Stomach (tissue), 9 donors: Measurements from ENCODE around the gene CA12. TPM values are rescaled to one million over a fixed set of nuclear protein-coding genes. Genes with fewer than 3 reads are reported as not detected.

ENCODE experiments used
- DNase-seq, 2 donors: peaks; one replicate each; pipeline versions ENCODE4 v3.0.0 to v3.0.0-alpha.2; 2013 to 2019
- H3K27ac ChIP-seq, 5 donors: fragments of 200-600 bp in 4 of 5; sonication (generic) in 4 of 5; one replicate each; pipeline ENCODE4 v1.5.1; 2013 to 2019; ENCODE audit warnings: mild to moderate bottlenecking in 1 of 5, moderate library complexity in 1 of 5
- H3K27me3 ChIP-seq, 3 donors: fragments of 200-600 bp; sonication (generic); one replicate each; pipeline ENCODE4 v1.5.1; 2017 to 2019; ENCODE audit warnings: mixed run types in 1 of 3
- H3K36me3 ChIP-seq, 4 donors: fragments of 200-600 bp; sonication (generic); 1 replicate in 3 of 4; 2 replicates in 1 of 4; pipeline ENCODE4 v1.5.1; 2016 to 2019
- H3K4me1 ChIP-seq, 4 donors: fragments of 200-600 bp; sonication (generic); one replicate each; pipeline ENCODE4 v1.5.1; 2016 to 2019
- H3K4me3 ChIP-seq, 4 donors: fragments of 200-600 bp; sonication (generic) in 3 of 4; one replicate each; pipeline ENCODE4 v1.5.1; 2016 to 2019; ENCODE audit warnings: mild to moderate bottlenecking in 1 of 4
- H3K9me3 ChIP-seq, 4 donors: fragments of 200-600 bp; sonication (generic); one replicate each; pipeline ENCODE4 v1.5.1; 2016 to 2019
- CTCF ChIP-seq, 7 experiments: fragments of 450-650 bp in 4 of 7; fragments of 200-600 bp in 3 of 7; sonication (generic) in 3 of 7; IDR thresholded peaks; one replicate each; pipeline ENCODE4 v1.5.1; 2016 to 2019; ENCODE audit warnings: antibody characterized with exemption in 7 of 7, control low read depth in 2 of 7, mild to moderate bottlenecking in 1 of 7
- EP300 ChIP-seq: sonication (generic); formaldehyde crosslinking; IDR thresholded peaks from one replicate; pipeline ENCODE4 v1.6.1; 2017; ENCODE audit warnings: antibody characterized with exemption
- POLR2A ChIP-seq, 4 donors: fragments of 450-650 bp; IDR thresholded peaks; one replicate each; pipeline ENCODE4 v1.6.1; 2016; ENCODE audit warnings: antibody characterized with exemption in 4 of 4, control low read depth in 2 of 4, mild to moderate bottlenecking in 1 of 4, moderate library complexity in 1 of 4
- POLR2AphosphoS5 ChIP-seq, 3 donors: sonication (generic); formaldehyde crosslinking; IDR thresholded peaks; one replicate each; pipeline ENCODE4 v1.6.1; 2016; ENCODE audit warnings: antibody characterized with exemption in 3 of 3
- WGBS, 5 donors: extraction: QIAGEN DNeasy Blood & Tissue Kit in 3 of 5; methylation state at CpG; one replicate each; pipeline versions ENCODE4 v1.1.5 to v1.1.7; 2013 to 2018; 5-methylcytosine and 5-hydroxymethylcytosine counted together
- intact Hi-C: fragments of 100-400 bp; cut with DNase I; formaldehyde crosslinking; loops from one replicate; pipeline ENCODE4 v1.15.1; 2023; ENCODE audit warnings: low total_unique reads
- polyA plus RNA-seq, 3 donors: library from polyadenylated mRNA; stranded (reverse); fragments of 200-250 nt; gene quantifications; one replicate each; pipeline ENCODE4 v1.2.3, GENCODE V29; 2013
- total RNA-seq, 5 donors: library from RNA; depleted of rRNA; stranded (reverse); fragments of >200 nt; gene quantifications; one replicate each; pipeline versions ENCODE4 v1.1.0 to v1.2.3, GENCODE V29; 2014 to 2016
- donor health status: healthy with polysubstance abuse.
- donor health status: Bipolar disorder and iron deficiency.
- donor health status: healthy.

Gene CA12
- total and polyA plus RNA-seq, 8 donors, result 0.46 to 58.8 (median 7.7) TPM

- no peak overlapping the region for H3K4me3 ChIP-seq
- no peaks in the 10 kb centered on the region for H3K27me3 ChIP-seq
- no peaks in the 10 kb centered on the region for H3K9me3 ChIP-seq
- no peaks in the 10 kb centered on the region for H3K36me3 ChIP-seq
- no peak for DNase-seq
- 61 to 90% (median 67%) methylated on average over 4 of the region's 4 CpGs for WGBS, 5 donors
- no peak for TF ChIP-seq POLR2AphosphoS5 (IDR thresholded peaks at IDR 0.05)
- TF ChIP-seq CTCF (IDR thresholded peaks at IDR 0.05), result no peak
- TF ChIP-seq EP300, result no peak
- no peak for TF ChIP-seq POLR2A (IDR thresholded peaks at IDR 0.05)
- intact Hi-C loops, result no loop called here
- peaks cover 0 to 6% (median 2%) of the 10 kb centered on the region in 4 donors for H3K4me1 ChIP-seq
- H3K27ac ChIP-seq, result no peak overlapping the region
These were observed 24.6 kb downstream of the CA12 start for GRCh38 chr15:63357061-63357460.

DNA sequence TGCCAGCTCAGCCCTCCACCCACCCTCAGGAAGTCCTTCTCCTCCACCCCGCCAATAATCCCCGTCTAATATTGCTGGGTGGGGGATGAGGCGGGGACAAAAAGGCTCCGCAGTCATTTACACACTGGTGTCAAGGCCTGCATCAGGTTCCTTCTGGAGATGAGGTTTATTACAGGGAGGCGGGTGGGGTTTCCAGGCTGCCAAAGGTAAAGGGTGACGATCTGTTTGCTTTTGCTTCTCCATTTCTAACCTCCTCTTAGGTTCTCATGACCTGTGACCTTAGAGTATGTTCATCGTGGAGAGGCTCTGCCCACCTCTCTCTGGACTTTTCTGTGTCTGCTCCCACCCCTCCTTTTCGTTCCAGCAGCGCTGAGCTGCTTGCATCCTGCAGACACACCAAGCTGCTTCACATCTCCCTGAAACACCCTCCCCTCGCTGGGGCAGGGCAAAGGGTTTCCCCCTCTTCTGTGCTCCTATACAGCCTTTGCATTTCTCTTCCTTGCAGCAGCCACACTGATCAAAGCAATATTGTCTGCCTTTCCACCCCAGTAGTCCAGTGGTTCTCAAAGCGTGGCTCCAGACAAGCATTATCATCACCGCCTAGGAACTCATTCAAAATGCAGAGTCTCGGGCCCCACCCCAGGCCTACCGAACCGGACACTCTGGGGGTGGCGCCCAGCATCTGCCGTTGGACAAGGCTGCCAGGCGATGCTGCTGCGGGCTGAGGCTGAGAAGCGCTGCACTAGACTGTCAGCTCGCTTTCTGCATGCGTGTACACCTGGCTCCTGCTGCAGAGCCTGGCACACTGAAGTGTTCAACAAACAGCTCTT lies 26.6 kb downstream of the CA12 start:
- H3K4me3 ChIP-seq, result no peak overlapping the region
- intact Hi-C loops, result no loop called here
- no peak overlapping the region for H3K27ac ChIP-seq

GRCh38 chr15:63353887-63354286 lies 27.8 kb downstream of the CA12 start:
- TF ChIP-seq POLR2AphosphoS5 (IDR thresholded peaks at IDR 0.05) (no peak), CTCF (IDR thresholded peaks at IDR 0.05) (no peak), POLR2A (IDR thresholded peaks at IDR 0.05) (no peak), EP300 (no peak)
- Histone ChIP-seq H3K27me3 (no peaks in the 10 kb centered on the region), H3K27ac (no peak overlapping the region), H3K36me3 (no peaks in the 10 kb centered on the region), H3K4me1 (peaks cover 0 to 4% (median under 1%) of the 10 kb centered on the region in 4 donors), H3K4me3 (no peak overlapping the region), H3K9me3 (no peaks in the 10 kb centered on the region)
- intact Hi-C loops, result no loop called here
- 52 to 77% (median 64%) methylated on average over 5 of the region's 5 CpGs for WGBS, 5 donors
- DNase-seq, result no peak

More for the DNA sequence above, 26.6 kb downstream of the CA12 start:
- 73 to 84% (median 77%) methylated on average over 20 to 22 of the region's 22 CpGs for WGBS, 5 donors
- no peaks in the 10 kb centered on the region for H3K36me3 ChIP-seq
- no peak for TF ChIP-seq EP300
- no peak for TF ChIP-seq CTCF (IDR thresholded peaks at IDR 0.05)
- no peak for TF ChIP-seq POLR2A (IDR thresholded peaks at IDR 0.05)
- no peak for TF ChIP-seq POLR2AphosphoS5 (IDR thresholded peaks at IDR 0.05)
- H3K4me1 ChIP-seq, result no peaks in the 10 kb centered on the region
- no peak for DNase-seq
- no peaks in the 10 kb centered on the region for H3K27me3 ChIP-seq
- H3K9me3 ChIP-seq, result no peaks in the 10 kb centered on the region

DNA sequence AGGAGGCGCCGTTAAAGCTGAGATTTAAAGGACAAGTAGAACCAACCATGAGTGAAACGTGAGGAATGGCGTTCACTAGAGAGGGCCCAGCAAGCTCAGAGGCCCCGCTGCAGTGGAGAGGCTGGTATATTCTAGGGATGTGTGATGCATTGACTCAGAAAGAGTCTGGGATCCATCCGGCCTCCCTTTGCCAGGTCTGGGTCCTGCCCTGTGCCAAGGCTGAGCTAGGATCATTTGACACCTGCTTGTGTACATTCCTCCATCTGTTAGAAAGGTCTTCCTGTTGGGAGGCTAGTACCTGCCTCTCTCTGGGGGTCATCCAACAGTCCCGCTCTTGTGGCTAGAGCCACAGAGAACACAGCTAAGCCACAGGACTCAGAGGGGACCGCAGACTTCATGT lies 28.4 kb downstream of the CA12 start:
- H3K4me3 ChIP-seq, result no peak overlapping the region
- no peaks in the 10 kb centered on the region for H3K9me3 ChIP-seq
- TF ChIP-seq EP300 (no peak), CTCF (IDR thresholded peaks at IDR 0.05) (no peak)
- 80 to 84% (median 81%) methylated on average over 8 of the region's 8 CpGs for WGBS, 5 donors
- peaks cover 0 to 10% (median 6%) of the 10 kb centered on the region in 4 donors for H3K4me1 ChIP-seq
- intact Hi-C loops, result no loop called here
- no peak for DNase-seq
- H3K27me3 ChIP-seq, result no peaks in the 10 kb centered on the region
- no peak overlapping the region for H3K27ac ChIP-seq
- no peaks in the 10 kb centered on the region for H3K36me3 ChIP-seq
